Heart right ventricle (tissue), 16 donors: ENCODE results near the gene CNTN4. TPM values are rescaled to one million over a fixed set of nuclear protein-coding genes. Genes with fewer than 3 reads are reported as not detected.
A peak's percentile ranks its signal among the peaks of the same experiment; 100 is the strongest.
"Not testable (repeated sequence)": the region's sequence is repeated elsewhere in the genome, so short reads cannot be mapped to it uniquely, and the experiment has no call there.

ENCODE experiments used
- ATAC-seq, 8 donors: fragments of 200-7000 bp; cut with Tn5 transposase; one replicate each; pipeline ENCODE4 v1.9.1; 2020; ENCODE audit warnings: mild to moderate bottlenecking in 8 of 8, moderate library complexity in 8 of 8, moderate number of reproducible peaks in 1 of 8
- DNase-seq, 2 donors: peaks; one replicate each; pipeline ENCODE4 v3.0.0-alpha.2; 2020
- H3K27ac ChIP-seq, 10 donors: fragments of 200-600 bp; sonication (generic) in 2 of 10; one replicate each; pipeline versions ENCODE4 v1.5.0 to v1.8.0; 2020 to 2022; ENCODE audit warnings: mild to moderate bottlenecking in 3 of 10
- H3K27me3 ChIP-seq, 7 donors: fragments of 200-600 bp; one replicate each; pipeline ENCODE4 v1.8.0; 2021 to 2022; ENCODE audit warnings: mild to moderate bottlenecking in 2 of 7
- H3K36me3 ChIP-seq, 9 donors: fragments of 200-600 bp; sonication (generic) in 1 of 9; one replicate each; pipeline versions ENCODE4 v1.5.0 to v1.8.0; 2020 to 2022; ENCODE audit warnings: mild to moderate bottlenecking in 2 of 9
- H3K4me1 ChIP-seq, 9 donors: fragments of 200-600 bp; sonication (generic) in 1 of 9; one replicate each; pipeline versions ENCODE4 v1.5.0 to v1.8.0; 2020 to 2022; ENCODE audit warnings: mild to moderate bottlenecking in 4 of 9
- H3K4me3 ChIP-seq, 10 donors: fragments of 200-600 bp; sonication (generic) in 2 of 10; one replicate each; pipeline versions ENCODE4 v1.5.0 to v1.8.0; 2020 to 2022; ENCODE audit warnings: mild to moderate bottlenecking in 7 of 10, moderate library complexity in 2 of 10
- H3K9me3 ChIP-seq, 11 donors: fragments of 200-600 bp in 10 of 11; sonication (generic) in 2 of 11; one replicate each; pipeline versions ENCODE4 v1.5.0 to v1.8.0; 2013 to 2022; ENCODE audit warnings: mild to moderate bottlenecking in 2 of 11, control low read depth in 1 of 11, moderate library complexity in 1 of 11
- WGBS, 2 donors: extraction: QIAGEN DNeasy Blood & Tissue Kit; methylation state at CpG; one replicate each; pipeline ENCODE4 v1.1.7; 2013; ENCODE audit warnings: inconsistent platforms in 1 of 2; 5-methylcytosine and 5-hydroxymethylcytosine counted together
- intact Hi-C, 10 donors: fragments of 100-400 bp; cut with DNase I; formaldehyde crosslinking; loops; one replicate each; pipeline versions ENCODE4 v1.11.1 to v1.14.2; 2022
- polyA plus RNA-seq, 2 donors: library from polyadenylated mRNA; stranded (reverse); fragments of 200-250 nt; gene quantifications; one replicate each; pipeline ENCODE4 v1.2.3, GENCODE V29; 2013
- total RNA-seq, 10 donors: library from RNA; stranded (reverse); fragmentation: NEBNext Ultra II Directional in 3 of 10; extraction: Animal tissue kit (Norgen Biotek cat#: 25700) in 3 of 10; gene quantifications; one replicate each; pipeline versions ENCODE4 v1.2.1 to v1.2.4, GENCODE V29; 2021 to 2023
- TF ChIP-seq, protein P1 (sequence below), 9 donors: fragments of 200-600 bp; sonication (generic) in 2 of 9; IDR thresholded peaks; one replicate each; pipeline versions ENCODE4 v1.5.0 to v1.8.0; 2021 to 2022; ENCODE audit warnings: antibody characterized with exemption in 9 of 9, mild to moderate bottlenecking in 5 of 9, moderate library complexity in 1 of 9
- donor health status: Arrhythmogenic right ventricular cardiomyopathy.
- donor health status: ischemic (EF 13 %, LVEDD 7.1; RV severe dilation, severe dysfunction).
- donor health status: healthy with polysubstance abuse.
- donor health status: DM: no; HTN: yes; CAD: no.
- donor health status: DM: no; HTN: no; CAD: no.
- donor health status: ischemic (EF 25% LVEDD 6.9; RV normal size, moderate dysfunction).
- donor health status: ischemic (EF 25% LVEDD 5.7; RV mildly dilated, moderate dysfunction).
- donor health status: healthy.
- donor health status: DM: yes; HTN: yes; CAD: no.
- donor health status: Ischemic cardiomyopathy.
- donor health status: ischemic (EF 35%, LVEDD 5.7; RV mildly dilated, moderate dysfunction).
- donor health status: nonischemic (EF 11% LVEDD 7.7; RV severe dilation, severe dysfunction).
- donor health status: DM: yes; HTN: yes; CAD: no.
- donor health status: PGD.
- donor health status: ischemic (EF 29% LVEDD 5.4; RV normal size, mild dysfunction).
- donor health status: nonischemic (EF 23%, LVEDD 6.1; RV moderate dilation, normal function).

The CNTN4 gene
- total and polyA plus RNA-seq, 12 donors, result 0.48 to 4.7 (median 2.5) TPM

DNA sequence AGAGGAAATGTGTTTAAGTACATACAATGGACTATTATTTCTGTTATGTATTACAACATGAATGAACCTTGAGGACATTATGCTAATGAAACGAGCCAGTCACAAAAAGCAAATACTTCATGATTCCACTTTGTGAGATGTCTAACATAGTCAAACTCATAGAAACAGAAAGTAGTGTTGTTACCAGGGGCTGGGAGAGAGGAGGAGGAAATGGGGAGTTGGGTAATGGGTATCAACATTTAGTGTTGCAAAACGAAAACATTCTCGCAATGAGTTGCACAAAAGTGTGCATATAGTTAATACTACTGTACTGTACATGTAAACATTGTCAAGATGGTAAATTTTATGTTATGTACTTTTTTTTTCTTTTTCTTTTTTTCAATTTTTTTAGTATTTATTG, 817.2 kb downstream of the CNTN4 start:
- WGBS, 2 donors, result 85 to 86% methylated on average over 3 of the region's 3 CpGs
- Histone ChIP-seq H3K4me3 (no peak overlapping the region), H3K27me3 (no peaks in the 10 kb centered on the region), H3K27ac (no peak overlapping the region), H3K36me3 (no peaks in the 10 kb centered on the region), H3K4me1 (no peaks in the 10 kb centered on the region), H3K9me3 (peaks cover 0 to 4% (median 0%) of the 10 kb centered on the region in 11 donors)
- intact Hi-C loops, result no loop called here
- TF ChIP-seq, protein P1, sequence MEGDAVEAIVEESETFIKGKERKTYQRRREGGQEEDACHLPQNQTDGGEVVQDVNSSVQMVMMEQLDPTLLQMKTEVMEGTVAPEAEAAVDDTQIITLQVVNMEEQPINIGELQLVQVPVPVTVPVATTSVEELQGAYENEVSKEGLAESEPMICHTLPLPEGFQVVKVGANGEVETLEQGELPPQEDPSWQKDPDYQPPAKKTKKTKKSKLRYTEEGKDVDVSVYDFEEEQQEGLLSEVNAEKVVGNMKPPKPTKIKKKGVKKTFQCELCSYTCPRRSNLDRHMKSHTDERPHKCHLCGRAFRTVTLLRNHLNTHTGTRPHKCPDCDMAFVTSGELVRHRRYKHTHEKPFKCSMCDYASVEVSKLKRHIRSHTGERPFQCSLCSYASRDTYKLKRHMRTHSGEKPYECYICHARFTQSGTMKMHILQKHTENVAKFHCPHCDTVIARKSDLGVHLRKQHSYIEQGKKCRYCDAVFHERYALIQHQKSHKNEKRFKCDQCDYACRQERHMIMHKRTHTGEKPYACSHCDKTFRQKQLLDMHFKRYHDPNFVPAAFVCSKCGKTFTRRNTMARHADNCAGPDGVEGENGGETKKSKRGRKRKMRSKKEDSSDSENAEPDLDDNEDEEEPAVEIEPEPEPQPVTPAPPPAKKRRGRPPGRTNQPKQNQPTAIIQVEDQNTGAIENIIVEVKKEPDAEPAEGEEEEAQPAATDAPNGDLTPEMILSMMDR (IDR thresholded peaks at IDR 0.05), result no peak
- no peak for ATAC-seq
- DNase-seq, result no peak

- DNase-seq, H3K9me3 ChIP-seq, H3K4me1 ChIP-seq, intact Hi-C loops, ATAC-seq, H3K27me3 ChIP-seq, H3K36me3 ChIP-seq, H3K27ac ChIP-seq, H3K4me3 ChIP-seq: not testable (repeated sequence)
- WGBS, 2 donors, result 96 to 98% methylated on average over 17 to 18 of the region's 25 CpGs
Measured at GRCh38 chr3:2916640-2917039, 818.0 kb downstream of the CNTN4 start.

GRCh38 chr3:2920103-2920502, 821.4 kb downstream of the CNTN4 start:
- DNase-seq, result no peak
- intact Hi-C loops, result no loop called here
- 90 to 97% methylated on average over 1 of the region's 1 CpG for WGBS, 2 donors

GRCh38 chr3:2921452-2921851, 822.8 kb downstream of the CNTN4 start:
- no peak overlapping the region for H3K27ac ChIP-seq
- intact Hi-C loops, result no loop called here
- no peaks in the 10 kb centered on the region for H3K27me3 ChIP-seq
- DNase-seq, result no peak
- no peaks in the 10 kb centered on the region for H3K36me3 ChIP-seq
- 52 to 74% methylated on average over 1 of the region's 1 CpG for WGBS, 2 donors
- H3K4me1 ChIP-seq, result no peaks in the 10 kb centered on the region
- TF ChIP-seq, protein P1 (IDR thresholded peaks at IDR 0.05), result no peak
- H3K9me3 ChIP-seq, result peaks cover 0 to 4% (median 0%) of the 10 kb centered on the region in 11 donors
- H3K4me3 ChIP-seq, result no peak overlapping the region
- no peak for ATAC-seq

More at GRCh38 chr3:2920103-2920502, 821.4 kb downstream of the CNTN4 start:
- Histone ChIP-seq H3K4me3 (no peak overlapping the region), H3K27ac (no peak overlapping the region), H3K4me1 (no peaks in the 10 kb centered on the region), H3K9me3 (peaks cover 0 to 4% (median 0%) of the 10 kb centered on the region in 11 donors), H3K36me3 (no peaks in the 10 kb centered on the region), H3K27me3 (no peaks in the 10 kb centered on the region)
- ATAC-seq, result no peak
- TF ChIP-seq, protein P1 (IDR thresholded peaks at IDR 0.05), result no peak

- Histone ChIP-seq H3K4me1 (no peaks in the 10 kb centered on the region), H3K27me3 (no peaks in the 10 kb centered on the region), H3K4me3 (no peak overlapping the region), H3K27ac (no peak overlapping the region), H3K9me3 (peaks cover 0 to 4% (median 0%) of the 10 kb centered on the region in 11 donors), H3K36me3 (no peaks in the 10 kb centered on the region)
- intact Hi-C loops, result no loop called here
- TF ChIP-seq, protein P1 (IDR thresholded peaks at IDR 0.05), result peak in 8 of 9 donors; percentile 21 to 60 (median 44)
- ATAC-seq (peak in 1 of 8 donors; percentile 58), DNase-seq (no peak)
- WGBS, 2 donors, result 69% methylated on average over 1 of the region's 1 CpG
Measured at GRCh38 chr3:2921903-2922302, 823.2 kb downstream of the CNTN4 start.
